Cardiac muscle cell (in vitro differentiated cells and primary cell): ENCODE data around the gene FSTL3. TPM values are rescaled to one million over a fixed set of nuclear protein-coding genes. Genes with fewer than 3 reads are reported as not detected.

ENCODE experiments used
- DNase-seq, 2 donors: peaks; one replicate each; pipeline versions ENCODE4 v3.0.0 to v3.0.0-alpha.2; 2010 to 2017; ENCODE audit warnings: low read depth in 1 of 2, low spot score in 1 of 2
- H3K27ac ChIP-seq: fragments of 200-600 bp; sonication (generic); 2 replicates; pipeline ENCODE4 v1.5.1; 2016
- H3K27me3 ChIP-seq: fragments of 200-600 bp; sonication (generic); 2 replicates; pipeline ENCODE4 v1.6.0; 2016; ENCODE audit warnings: control low read depth
- H3K36me3 ChIP-seq: fragments of 200-600 bp; sonication (generic); 2 replicates; pipeline ENCODE4 v1.5.1; 2016; ENCODE audit warnings: control low read depth
- H3K4me1 ChIP-seq: fragments of 200-600 bp; sonication (generic); 2 replicates; pipeline ENCODE4 v1.8.1; 2017; ENCODE audit warnings: low read depth, mild to moderate bottlenecking, mixed run types
- H3K4me3 ChIP-seq: fragments of 200-600 bp; sonication (generic); 2 replicates; pipeline ENCODE4 v1.5.1; 2016; ENCODE audit warnings: mild to moderate bottlenecking
- H3K9me3 ChIP-seq: fragments of 200-600 bp; sonication (generic); 2 replicates; pipeline ENCODE4 v1.5.1; 2017; ENCODE audit warnings: low read depth, mild to moderate bottlenecking, control low read depth
- polyA plus RNA-seq: library from polyadenylated mRNA; unstranded; fragments of >200 nt; fragmentation: Nextera tagmentation; extraction: Ambion mirVana; gene quantifications from 2 replicates; pipeline ENCODE4 v1.2.1, GENCODE V29; 2016
- total RNA-seq: library from RNA; depleted of rRNA; stranded (reverse); fragments of >200 nt; gene quantifications from 2 replicates; pipeline ENCODE4 v1.2.3, GENCODE V29; 2016
- TF ChIP-seq, protein P1 (sequence below): IDR thresholded peaks from 2 replicates; pipeline ENCODE4 v1.5.1; 2012; ENCODE audit warnings: low read depth, mild to moderate bottlenecking, low read length

Gene FSTL3
- total and polyA plus RNA-seq, 2 experiments from 2014 or later, result 34.7 to 46.9 TPM

DNA sequence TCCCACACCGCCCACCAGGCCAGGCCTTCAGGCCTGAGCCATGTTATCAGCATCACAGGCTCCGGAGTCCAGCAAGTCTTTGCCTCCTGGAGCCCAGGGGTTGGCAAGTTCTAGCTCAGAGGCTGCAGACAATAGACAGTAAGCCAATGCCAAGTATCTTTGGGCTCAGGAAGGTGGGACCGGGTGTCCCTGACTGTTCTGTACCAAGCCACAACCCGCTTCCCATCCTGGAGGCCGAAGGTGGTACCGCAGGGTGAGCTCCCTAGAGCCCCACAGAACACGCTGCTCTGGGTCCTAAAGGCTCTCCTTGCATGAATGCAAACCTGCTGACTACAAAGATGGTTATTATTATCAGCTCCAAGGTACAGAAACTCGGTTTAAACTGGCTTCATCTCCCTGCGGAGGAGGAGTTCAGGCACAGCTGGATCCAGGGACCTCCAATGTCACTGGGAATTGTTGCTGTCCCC lies 5.5 kb upstream of the FSTL3 start:
- H3K4me3 ChIP-seq, result no peak overlapping the region
- TF ChIP-seq, protein P1, sequence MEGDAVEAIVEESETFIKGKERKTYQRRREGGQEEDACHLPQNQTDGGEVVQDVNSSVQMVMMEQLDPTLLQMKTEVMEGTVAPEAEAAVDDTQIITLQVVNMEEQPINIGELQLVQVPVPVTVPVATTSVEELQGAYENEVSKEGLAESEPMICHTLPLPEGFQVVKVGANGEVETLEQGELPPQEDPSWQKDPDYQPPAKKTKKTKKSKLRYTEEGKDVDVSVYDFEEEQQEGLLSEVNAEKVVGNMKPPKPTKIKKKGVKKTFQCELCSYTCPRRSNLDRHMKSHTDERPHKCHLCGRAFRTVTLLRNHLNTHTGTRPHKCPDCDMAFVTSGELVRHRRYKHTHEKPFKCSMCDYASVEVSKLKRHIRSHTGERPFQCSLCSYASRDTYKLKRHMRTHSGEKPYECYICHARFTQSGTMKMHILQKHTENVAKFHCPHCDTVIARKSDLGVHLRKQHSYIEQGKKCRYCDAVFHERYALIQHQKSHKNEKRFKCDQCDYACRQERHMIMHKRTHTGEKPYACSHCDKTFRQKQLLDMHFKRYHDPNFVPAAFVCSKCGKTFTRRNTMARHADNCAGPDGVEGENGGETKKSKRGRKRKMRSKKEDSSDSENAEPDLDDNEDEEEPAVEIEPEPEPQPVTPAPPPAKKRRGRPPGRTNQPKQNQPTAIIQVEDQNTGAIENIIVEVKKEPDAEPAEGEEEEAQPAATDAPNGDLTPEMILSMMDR, result peak; percentile 4
- H3K27ac ChIP-seq, result no peak overlapping the region
- no peaks in the 10 kb centered on the region for H3K9me3 ChIP-seq
- peaks cover 4% of the 10 kb centered on the region for H3K4me1 ChIP-seq
- no peak for DNase-seq
- no peaks in the 10 kb centered on the region for H3K27me3 ChIP-seq
- H3K36me3 ChIP-seq, result no peaks in the 10 kb centered on the region

DNA sequence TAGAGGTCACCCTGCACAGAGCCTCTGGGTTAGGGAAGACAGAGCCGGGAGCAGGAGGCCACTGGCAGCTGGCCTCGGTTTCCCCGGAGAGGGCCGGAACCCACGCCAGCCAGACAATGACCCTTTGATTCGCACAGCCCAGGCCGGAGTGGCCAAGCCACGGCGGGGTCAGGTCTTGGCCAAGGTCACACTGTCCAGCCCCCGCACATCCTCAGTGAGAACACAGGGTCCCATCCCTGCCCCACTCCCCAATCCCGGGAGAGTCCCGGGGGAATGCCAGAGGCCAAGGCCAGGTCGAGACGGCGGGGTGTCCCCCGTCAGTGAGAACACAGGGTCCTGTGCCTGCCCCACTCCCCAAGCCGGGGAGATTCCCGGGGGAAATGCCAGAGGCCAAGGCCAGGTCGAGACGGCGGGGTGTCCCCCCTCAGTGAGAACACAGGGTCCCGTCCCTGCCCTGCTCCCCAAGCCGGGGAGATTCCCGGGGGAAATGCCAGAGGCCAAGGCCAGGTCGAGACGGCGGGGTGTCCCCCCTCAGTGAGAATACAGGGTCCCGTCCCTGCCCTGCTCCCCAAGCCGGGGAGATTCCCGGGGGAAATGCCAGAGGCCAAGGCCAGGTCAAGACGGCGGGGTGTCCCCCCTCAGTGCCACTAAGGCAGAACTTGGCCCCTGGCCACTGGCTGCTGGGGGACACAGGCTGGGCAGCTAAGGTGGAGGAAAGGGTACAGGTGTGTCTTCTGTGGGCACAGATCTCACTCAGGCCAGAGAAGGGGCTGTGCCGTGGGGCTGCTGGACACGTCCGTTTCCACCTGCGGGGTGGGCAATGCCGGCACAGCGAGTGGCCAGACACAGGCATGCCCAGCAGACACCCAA lies 1.7 kb upstream of the FSTL3 start:
- TF ChIP-seq, protein P1, result no peak
- H3K27ac ChIP-seq, result no peak overlapping the region
- H3K27me3 ChIP-seq, result no peaks in the 10 kb centered on the region
- no peaks in the 10 kb centered on the region for H3K9me3 ChIP-seq
- H3K4me1 ChIP-seq, result peaks cover 7% of the 10 kb centered on the region
- no peak for DNase-seq
- no peaks in the 10 kb centered on the region for H3K36me3 ChIP-seq
- H3K4me3 ChIP-seq, result no peak overlapping the region

DNA sequence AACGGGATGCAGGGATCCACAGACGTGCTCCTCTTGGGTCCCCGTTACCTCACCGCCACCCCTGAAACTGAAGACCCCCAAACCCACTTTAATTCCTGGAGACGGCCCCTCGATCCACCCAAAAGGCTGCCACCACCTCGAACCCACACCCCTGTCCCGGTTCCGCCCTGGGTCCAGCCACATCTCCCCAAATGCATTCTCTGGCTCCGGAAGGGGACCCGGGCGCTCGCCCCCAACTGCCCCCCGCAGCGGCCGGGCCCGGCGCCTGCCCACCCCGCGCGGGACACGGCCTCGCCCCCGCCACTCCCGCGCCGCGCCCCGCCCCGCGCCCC lies 219 bp upstream of the FSTL3 start:
- Histone ChIP-seq H3K4me1 (peaks cover 7% of the 10 kb centered on the region), H3K9me3 (no peaks in the 10 kb centered on the region), H3K27ac (no peak overlapping the region), H3K27me3 (no peaks in the 10 kb centered on the region), H3K4me3 (no peak overlapping the region), H3K36me3 (no peaks in the 10 kb centered on the region)
- TF ChIP-seq, protein P1, result no peak
- no peak for DNase-seq

DNA sequence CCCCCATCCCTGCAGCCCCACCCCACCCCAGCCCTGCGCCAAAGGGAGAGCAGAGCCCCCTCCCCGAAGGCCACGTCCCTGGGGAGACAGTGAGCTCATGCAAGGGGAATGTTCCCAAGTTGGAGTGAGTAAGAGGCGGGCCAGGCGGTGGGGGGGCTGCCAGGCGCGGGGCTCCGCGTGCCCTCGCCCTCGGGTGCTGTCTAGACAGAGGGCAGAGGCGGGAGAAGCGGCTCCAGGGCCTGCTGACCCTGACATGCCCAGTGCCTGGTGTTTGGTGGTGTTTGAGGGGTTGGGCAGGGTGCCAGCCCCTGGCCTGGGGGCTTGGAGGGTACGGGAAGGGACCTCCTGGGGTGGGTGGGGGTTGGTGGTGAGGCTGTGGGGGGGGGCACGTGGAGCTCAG lies 1.0 kb downstream of the FSTL3 start:
- Histone ChIP-seq H3K4me1 (peaks cover 7% of the 10 kb centered on the region), H3K4me3 (no peak overlapping the region), H3K9me3 (no peaks in the 10 kb centered on the region), H3K27me3 (no peaks in the 10 kb centered on the region), H3K27ac (no peak overlapping the region), H3K36me3 (no peaks in the 10 kb centered on the region)
- TF ChIP-seq, protein P1, result no peak
- peak in 1 of 2 donors; percentile 87 for DNase-seq

DNA sequence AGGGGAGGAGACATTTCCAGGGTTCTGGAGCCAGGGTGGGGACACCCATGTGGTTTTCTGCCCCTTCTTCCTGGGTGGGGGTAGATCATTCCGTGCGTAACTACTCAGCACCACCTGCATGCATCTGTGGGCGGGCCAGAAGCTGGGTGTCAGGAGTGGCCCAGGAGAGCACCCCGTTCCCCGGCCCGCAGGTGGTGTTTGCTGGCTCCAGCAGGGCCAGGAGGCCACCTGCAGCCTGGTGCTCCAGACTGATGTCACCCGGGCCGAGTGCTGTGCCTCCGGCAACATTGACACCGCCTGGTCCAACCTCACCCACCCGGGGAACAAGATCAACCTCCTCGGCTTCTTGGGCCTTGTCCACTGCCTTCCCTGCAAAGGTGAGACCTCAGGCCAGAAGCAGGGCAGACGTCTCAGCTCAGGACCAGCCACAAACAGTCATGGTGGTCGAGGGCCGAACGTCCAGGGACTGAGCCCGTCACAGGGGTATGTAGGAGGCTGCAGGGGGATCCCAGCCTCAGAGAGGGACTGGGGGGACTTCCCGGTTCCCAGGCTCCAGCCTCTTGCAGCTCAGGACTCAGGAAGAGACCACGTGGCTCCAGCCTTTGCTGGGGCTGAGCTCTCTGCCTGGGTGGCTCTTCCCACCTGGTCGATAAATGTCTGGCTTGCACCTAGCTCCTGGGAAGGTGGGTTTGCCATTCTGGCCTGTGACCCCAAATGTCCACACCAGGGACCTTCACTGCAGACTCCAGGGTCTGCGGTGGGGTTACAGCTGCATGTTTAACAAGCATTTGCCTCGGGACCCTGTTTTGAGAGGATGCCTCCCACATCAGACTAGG lies 1.6 kb downstream of the FSTL3 start:
- no peaks in the 10 kb centered on the region for H3K27me3 ChIP-seq
- H3K27ac ChIP-seq, result peak overlapping the region; percentile 70
- H3K4me3 ChIP-seq, result no peak overlapping the region
- H3K36me3 ChIP-seq, result no peaks in the 10 kb centered on the region
- peaks cover 7% of the 10 kb centered on the region for H3K4me1 ChIP-seq
- no peak for DNase-seq
- no peaks in the 10 kb centered on the region for H3K9me3 ChIP-seq
- TF ChIP-seq, protein P1, result no peak
